H9 (cell line): ENCODE measurements around the gene HSP90B1. TPM values are rescaled to one million over a fixed set of nuclear protein-coding genes. Genes with fewer than 3 reads are reported as not detected.

ENCODE experiments used
- DNase-seq: peaks from one replicate; pipeline ENCODE4 v3.0.0-alpha.2; 2017
- H2AFZ ChIP-seq: one replicate; pipeline ENCODE4 v1.6.1; 2013; ENCODE audit warnings: mild to moderate bottlenecking, low read length, control low read depth, moderate library complexity
- H2AK5ac ChIP-seq: 2 replicates; pipeline ENCODE4 v1.6.1; 2013; ENCODE audit warnings: low read length, control low read depth, mixed read lengths; ENCODE audit not compliant: insufficient read length
- H2BK120ac ChIP-seq: one replicate; pipeline ENCODE4 v1.6.1; 2013; ENCODE audit warnings: low read depth, mild to moderate bottlenecking, low read length, control low read depth, inconsistent platforms; ENCODE audit not compliant: poor library complexity, severe bottlenecking
- H2BK12ac ChIP-seq: 2 replicates; pipeline ENCODE4 v1.6.1; 2013; ENCODE audit warnings: low read length, control low read depth, mixed read lengths, low read depth; ENCODE audit not compliant: insufficient read length
- H2BK15ac ChIP-seq: 2 replicates; pipeline ENCODE4 v1.6.1; 2013; ENCODE audit warnings: low read depth, low read length, control low read depth
- H2BK20ac ChIP-seq: one replicate; pipeline ENCODE4 v1.6.1; 2013; ENCODE audit warnings: low read depth, mild to moderate bottlenecking, low read length, control low read depth, inconsistent platforms; ENCODE audit not compliant: poor library complexity, severe bottlenecking
- H2BK5ac ChIP-seq: 2 replicates; pipeline ENCODE4 v1.6.1; 2013; ENCODE audit warnings: low read length, control low read depth, mixed read lengths; ENCODE audit not compliant: insufficient read length
- H3K14ac ChIP-seq: 2 replicates; pipeline ENCODE4 v1.6.1; 2013; ENCODE audit warnings: low read length, control low read depth; ENCODE audit not compliant: insufficient read depth
- H3K18ac ChIP-seq: 2 replicates; pipeline ENCODE4 v1.6.1; 2013; ENCODE audit warnings: low read depth, mild to moderate bottlenecking, mixed read lengths, low read length, control low read depth; ENCODE audit not compliant: insufficient read length
- H3K23ac ChIP-seq: 2 replicates; pipeline ENCODE4 v1.6.1; 2013; ENCODE audit warnings: low read length, control low read depth, mixed read lengths, low read depth; ENCODE audit not compliant: insufficient read length
- H3K23me2 ChIP-seq: 2 replicates; pipeline ENCODE4 v1.6.1; 2013; ENCODE audit warnings: low read depth, mild to moderate bottlenecking, mixed read lengths, low read length, control low read depth; ENCODE audit not compliant: insufficient read length, poor library complexity, severe bottlenecking
- H3K27ac ChIP-seq: 2 replicates; pipeline ENCODE4 v1.5.1; 2013; ENCODE audit warnings: low read length, control low read depth, mixed read lengths, low read depth; ENCODE audit not compliant: insufficient read length
- H3K27me3 ChIP-seq: 2 replicates; pipeline ENCODE4 v1.6.1; 2013; ENCODE audit warnings: low read length, control low read depth, inconsistent platforms; ENCODE audit not compliant: insufficient read depth
- H3K4ac ChIP-seq: 2 replicates; pipeline ENCODE4 v1.6.1; 2013; ENCODE audit warnings: low read depth, mild to moderate bottlenecking, control low read depth, inconsistent platforms, low read length, moderate library complexity
- H3K4me1 ChIP-seq: 2 replicates; pipeline ENCODE4 v1.6.1; 2013; ENCODE audit warnings: low read length, control low read depth, inconsistent platforms; ENCODE audit not compliant: insufficient read depth
- H3K4me2 ChIP-seq: 2 replicates; pipeline ENCODE4 v1.6.1; 2013; ENCODE audit warnings: low read length, control low read depth, mixed read lengths; ENCODE audit not compliant: insufficient read length, insufficient read depth
- H3K56ac ChIP-seq: 2 replicates; pipeline ENCODE4 v1.6.1; 2013; ENCODE audit warnings: low read depth, mild to moderate bottlenecking, mixed read lengths, low read length, control low read depth; ENCODE audit not compliant: insufficient read length
- H3K79me1 ChIP-seq: 2 replicates; pipeline ENCODE4 v1.6.1; 2013; ENCODE audit warnings: low read depth, mild to moderate bottlenecking, moderate library complexity, low read length, control low read depth, inconsistent platforms; ENCODE audit not compliant: insufficient read depth, poor library complexity, severe bottlenecking
- H3K79me2 ChIP-seq: 2 replicates; pipeline ENCODE4 v1.6.1; 2013; ENCODE audit warnings: low read length, control low read depth, inconsistent platforms; ENCODE audit not compliant: insufficient read depth
- H3K9ac ChIP-seq: 2 replicates; pipeline ENCODE4 v1.6.1; 2013; ENCODE audit warnings: low read length, control low read depth, mixed read lengths; ENCODE audit not compliant: insufficient read length; ENCODE audit errors: extremely low read depth
- H3K9me3 ChIP-seq: one replicate; pipeline ENCODE4 v1.6.1; 2013; ENCODE audit warnings: low read depth, low read length, inconsistent platforms; ENCODE audit not compliant: control insufficient read depth
- H3T11ph ChIP-seq: one replicate; pipeline ENCODE4 v1.6.1; 2013; ENCODE audit warnings: mild to moderate bottlenecking, low read length, control low read depth, inconsistent platforms
- H4K20me1 ChIP-seq: one replicate; pipeline ENCODE4 v1.6.1; 2013; ENCODE audit not compliant: control insufficient read depth, insufficient read length, insufficient read depth
- H4K5ac ChIP-seq: 2 replicates; pipeline ENCODE4 v1.6.1; 2013; ENCODE audit warnings: low read depth, mild to moderate bottlenecking, mixed read lengths, low read length, control low read depth; ENCODE audit not compliant: insufficient read length
- H4K8ac ChIP-seq: replicated peaks from 2 replicates; pipeline ENCODE4 v1.6.1; 2013; ENCODE audit warnings: low read length, control low read depth, mixed read lengths, low read depth; ENCODE audit not compliant: insufficient read length
- H4K91ac ChIP-seq: 2 replicates; pipeline ENCODE4 v1.6.1; 2013; ENCODE audit warnings: low read depth, mild to moderate bottlenecking, moderate library complexity, mixed read lengths, low read length, control low read depth; ENCODE audit not compliant: insufficient read length
- H3K27ac Mint-ChIP-seq, 3 experiments: 2 replicates in 2 of 3; 3 replicates in 1 of 3; pipeline ENCODE4 v1.8.0; 2020 to 2021; ENCODE audit warnings: mixed read lengths in 3 of 3, mild to moderate bottlenecking in 1 of 3, moderate library complexity in 1 of 3
- H3K27me3 Mint-ChIP-seq: 2 replicates; pipeline ENCODE4 v1.8.0; 2021; ENCODE audit warnings: low read depth, mild to moderate bottlenecking, moderate library complexity, mixed read lengths
- H3K36me3 Mint-ChIP-seq, 3 experiments: 2 replicates in 2 of 3; 3 replicates in 1 of 3; pipeline ENCODE4 v1.8.0; 2020 to 2021; ENCODE audit warnings: low read depth in 3 of 3, mixed read lengths in 3 of 3; ENCODE audit not compliant: insufficient read depth in 1 of 3
- H3K4me1 Mint-ChIP-seq, 2 experiments: 2 replicates each; pipeline ENCODE4 v1.8.0; 2020; ENCODE audit warnings: mixed read lengths in 2 of 2
- H3K4me3 Mint-ChIP-seq, 2 experiments: 2 replicates in 1 of 2; 3 replicates in 1 of 2; pipeline ENCODE4 v1.8.0; 2020 to 2021; ENCODE audit warnings: mild to moderate bottlenecking in 2 of 2, mixed read lengths in 2 of 2, moderate library complexity in 1 of 2
- H3K9me3 Mint-ChIP-seq, 2 experiments: 2 replicates in 1 of 2; 3 replicates in 1 of 2; pipeline ENCODE4 v1.8.0; 2020; ENCODE audit warnings: mild to moderate bottlenecking in 2 of 2, mixed read lengths in 2 of 2, moderate library complexity in 1 of 2
- CTCF ChIP-seq: fragments of 200-600 bp; sonication (generic); conservative IDR thresholded peaks from 3 replicates; pipeline ENCODE4 v1.8.0; 2021; ENCODE audit warnings: antibody characterized with exemption, mild to moderate bottlenecking
- WGBS: extraction: QIAGEN DNeasy Blood & Tissue Kit; methylation state at CpG from one replicate; pipeline ENCODE4 v1.1.7; 2013; ENCODE audit warnings: missing lambda C conversion rate, low lambda C conversion rate, mixed read lengths; ENCODE audit not compliant: insufficient read length; ENCODE audit errors: extremely low coverage; 5-methylcytosine and 5-hydroxymethylcytosine counted together
- total RNA-seq: library from RNA; stranded (reverse); gene quantifications from 2 replicates; pipeline ENCODE4 v1.2.1, GENCODE V29; 2021

Gene HSP90B1
- total RNA-seq, 1 experiment from 2014 or later: 737 TPM

- no peak for TF ChIP-seq CTCF
- H2AFZ ChIP-seq: no peak overlapping the region
- no peak overlapping the region for H3K27ac Mint-ChIP-seq
These were observed 12.3 kb upstream of the HSP90B1 start for GRCh38 chr12:103917873-103918272.

More at GRCh38 chr12:103917873-103918272, 12.3 kb upstream of the HSP90B1 start:
- Histone ChIP-seq H4K5ac (no peak overlapping the region), H3K56ac (no peak overlapping the region), H2BK20ac (no peak overlapping the region), H3K27me3 (no peaks in the 10 kb centered on the region), H3K4me2 (no peak overlapping the region), H3K9ac (no peak overlapping the region), H4K8ac (no peak overlapping the region), H4K20me1 (no peaks in the 10 kb centered on the region), H3K9me3 (no peaks in the 10 kb centered on the region), H3K4ac (no peak overlapping the region), H2BK15ac (no peak overlapping the region), H3K79me2 (no peaks in the 10 kb centered on the region), H3K14ac (no peak overlapping the region), H4K91ac (no peak overlapping the region), H3K23me2 (no peaks in the 10 kb centered on the region), H2BK12ac (no peak overlapping the region), H2AK5ac (no peak overlapping the region), H3K23ac (no peak overlapping the region), H3K4me1 (no peaks in the 10 kb centered on the region), H3T11ph (no peak overlapping the region), H2BK120ac (no peak overlapping the region), H3K27ac (no peak overlapping the region), H2BK5ac (no peak overlapping the region), H3K79me1 (no peaks in the 10 kb centered on the region), H3K18ac (no peak overlapping the region)
- no peak for DNase-seq
- H3K9me3 Mint-ChIP-seq: peaks cover 17 to 19% of the 10 kb centered on the region in 2 experiments
- H3K27me3 Mint-ChIP-seq: no peaks in the 10 kb centered on the region; the same call in 1 of the 2 replicates
- H3K36me3 Mint-ChIP-seq: peaks cover 2 to 5% (median 4%) of the 10 kb centered on the region in 3 experiments; a peak in 5 of 7 replicates
- peaks cover 0 to 3% of the 10 kb centered on the region in 2 experiments; a peak in 1 of 4 replicates for H3K4me1 Mint-ChIP-seq
- no CpG with 5 or more reads among the region's 3 CpGs for WGBS
- no peak overlapping the region for H3K4me3 Mint-ChIP-seq
